Right atrium auricular region (tissue), 2 donors: ENCODE data around the gene CPLX1. TPM values are rescaled to one million over a fixed set of nuclear protein-coding genes. Genes with fewer than 3 reads are reported as not detected.

ENCODE experiments used
- DNase-seq: peaks from one replicate; pipeline ENCODE4 v3.0.0-alpha.2; 2019; ENCODE audit warnings: low spot score
- H3K27ac ChIP-seq, 2 donors: fragments of 200-600 bp; sonication (generic); 1 replicate in 1 of 2; 2 replicates in 1 of 2; pipeline ENCODE4 v1.5.1; 2016 to 2019
- H3K27me3 ChIP-seq, 2 donors: fragments of 200-600 bp; sonication (generic); one replicate each; pipeline versions ENCODE4 v1.5.1 to v1.6.0; 2017 to 2019
- H3K36me3 ChIP-seq: fragments of 200-600 bp; sonication (generic); one replicate; pipeline ENCODE4 v1.5.1; 2016
- H3K4me1 ChIP-seq, 2 donors: fragments of 200-600 bp; sonication (generic); one replicate each; pipeline versions ENCODE4 v1.5.1 to v1.6.0; 2017 to 2019
- H3K4me3 ChIP-seq, 2 donors: fragments of 200-600 bp; sonication (generic); 1 replicate in 1 of 2; 2 replicates in 1 of 2; pipeline ENCODE4 v1.5.1; 2017 to 2019; ENCODE audit warnings: mild to moderate bottlenecking in 1 of 2, moderate library complexity in 1 of 2
- H3K9me3 ChIP-seq, 2 donors: fragments of 200-600 bp; sonication (generic); one replicate each; pipeline ENCODE4 v1.5.1; 2019
- CTCF ChIP-seq, 2 donors: fragments of 200-600 bp; sonication (generic); IDR thresholded peaks; one replicate each; pipeline ENCODE4 v1.5.1; 2019; ENCODE audit warnings: antibody characterized with exemption in 2 of 2
- total RNA-seq, 2 donors: library from RNA; depleted of rRNA; stranded (reverse); fragments of >200 nt; gene quantifications; one replicate each; pipeline ENCODE4 v1.1.0, GENCODE V29; 2016

The CPLX1 gene
- total RNA-seq, 2 donors from 2014 or later: 0.98 to 2.3 TPM

GRCh38 chr4:832108-832507 is 6.2 kb upstream of the CPLX1 start:
- H3K36me3 ChIP-seq: no peaks in the 10 kb centered on the region
- H3K27ac ChIP-seq: no peak overlapping the region
- no peak for TF ChIP-seq CTCF (IDR thresholded peaks at IDR 0.05)
- no peaks in the 10 kb centered on the region for H3K9me3 ChIP-seq
- peaks cover 2% of the 10 kb centered on the region in 2 donors for H3K27me3 ChIP-seq
- DNase-seq: no peak
- no peak overlapping the region for H3K4me3 ChIP-seq
- H3K4me1 ChIP-seq: peaks cover 0 to 12% of the 10 kb centered on the region in 2 donors

- Histone ChIP-seq H3K27me3 (peaks cover 6 to 9% of the 10 kb centered on the region in 2 donors), H3K4me3 (no peak overlapping the region), H3K27ac (no peak overlapping the region), H3K4me1 (peaks cover 0 to 19% of the 10 kb centered on the region in 2 donors), H3K36me3 (no peaks in the 10 kb centered on the region), H3K9me3 (no peaks in the 10 kb centered on the region)
- TF ChIP-seq CTCF (IDR thresholded peaks at IDR 0.05): no peak
- no peak for DNase-seq
Observed at GRCh38 chr4:831483-831805, 5.5 kb upstream of the CPLX1 start.

- H3K9me3 ChIP-seq: no peaks in the 10 kb centered on the region
- no peak overlapping the region for H3K4me3 ChIP-seq
- no peaks in the 10 kb centered on the region for H3K36me3 ChIP-seq
- H3K27me3 ChIP-seq: peaks cover 6 to 9% of the 10 kb centered on the region in 2 donors
- peaks cover 0 to 18% of the 10 kb centered on the region in 2 donors for H3K4me1 ChIP-seq
- TF ChIP-seq CTCF (IDR thresholded peaks at IDR 0.05): no peak
- peak overlapping the region in 1 of 2 donors; percentile 29 for H3K27ac ChIP-seq
- DNase-seq: no peak
Observed at GRCh38 chr4:830601-831482, 4.9 kb upstream of the CPLX1 start.

DNA sequence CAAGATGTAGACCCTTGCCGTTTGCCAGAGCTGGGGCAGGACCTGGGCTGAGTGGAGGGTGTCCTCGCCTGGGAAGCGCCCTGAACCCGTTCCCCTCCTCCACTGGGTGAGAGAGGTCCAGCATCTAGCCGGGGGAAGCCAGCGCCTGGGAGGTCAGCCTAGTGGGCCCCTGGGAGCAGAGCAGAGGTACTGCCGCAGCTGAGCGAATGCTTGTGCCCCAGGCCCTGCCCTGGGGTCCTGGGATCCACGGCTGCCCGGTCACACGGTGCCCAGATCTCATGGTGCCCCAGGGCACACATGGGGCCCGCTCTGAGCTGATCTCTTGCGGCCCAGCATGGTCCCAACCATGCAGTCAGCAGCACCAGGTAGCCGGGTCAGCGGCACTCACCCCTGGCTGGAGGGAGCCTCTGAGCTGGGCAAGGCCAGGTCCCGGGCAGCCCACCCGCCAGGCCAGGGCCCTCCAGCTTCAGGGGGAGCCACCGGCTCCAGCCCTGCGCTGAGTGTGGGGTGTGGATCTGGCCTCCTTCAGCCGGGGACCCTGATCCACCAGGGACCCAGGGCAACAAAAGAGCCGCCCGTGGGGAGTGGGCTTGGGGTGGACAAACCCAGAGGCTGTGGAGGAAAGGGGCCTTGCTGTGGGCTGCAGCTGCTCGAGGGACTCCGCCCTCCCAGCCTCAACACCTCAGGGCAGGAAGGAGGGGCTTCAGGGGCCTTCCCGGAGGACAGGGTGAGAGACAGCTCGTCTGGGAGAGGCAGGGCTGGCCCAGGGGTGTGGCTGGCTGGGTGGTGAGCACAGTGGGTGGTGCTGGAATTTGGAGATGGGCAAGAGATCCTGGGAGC is 4.1 kb upstream of the CPLX1 start:
- Histone ChIP-seq H3K9me3 (no peaks in the 10 kb centered on the region), H3K4me3 (no peak overlapping the region), H3K36me3 (no peaks in the 10 kb centered on the region), H3K27me3 (peaks cover 6 to 14% of the 10 kb centered on the region in 2 donors), H3K4me1 (peaks cover 0 to 18% of the 10 kb centered on the region in 2 donors), H3K27ac (peak overlapping the region in 1 of 2 donors; percentile 29)
- no peak for TF ChIP-seq CTCF (IDR thresholded peaks at IDR 0.05)
- DNase-seq: no peak

DNA sequence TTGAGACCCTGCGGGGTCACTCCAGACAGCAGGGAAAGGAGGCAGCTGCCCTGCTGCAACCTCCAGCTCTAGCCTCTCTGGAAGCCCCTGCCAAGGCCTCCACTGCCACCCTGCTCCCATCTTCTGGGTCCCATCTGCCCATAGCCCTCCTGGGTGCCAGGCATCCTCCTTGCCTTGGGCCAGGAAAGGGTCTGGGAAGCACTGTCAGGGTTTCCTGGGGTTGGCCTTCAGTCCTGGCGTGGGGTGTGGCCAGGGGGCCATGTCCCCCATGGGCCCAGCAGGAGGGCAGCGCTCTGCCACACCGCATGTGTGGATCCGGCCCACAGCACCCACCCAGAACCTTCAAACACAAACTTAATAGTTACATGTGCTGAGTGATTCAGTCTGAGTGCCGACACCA is 3.4 kb upstream of the CPLX1 start:
- H3K27me3 ChIP-seq: peaks cover 12 to 20% of the 10 kb centered on the region in 2 donors
- H3K4me1 ChIP-seq: peaks cover 0 to 22% of the 10 kb centered on the region in 2 donors
- H3K4me3 ChIP-seq: no peak overlapping the region
- TF ChIP-seq CTCF (IDR thresholded peaks at IDR 0.05): no peak
- no peaks in the 10 kb centered on the region for H3K9me3 ChIP-seq
- H3K36me3 ChIP-seq: no peaks in the 10 kb centered on the region
- H3K27ac ChIP-seq: no peak overlapping the region
- no peak for DNase-seq
